GM12874 (cell line): ENCODE data around the gene FOXP1.

ENCODE experiments used
- CTCF ChIP-seq: IDR thresholded peaks from 2 replicates; pipeline ENCODE4 v1.5.1; 2011; ENCODE audit warnings: low read depth, mild to moderate bottlenecking, control low read depth, low read length, moderate library complexity; ENCODE audit not compliant: insufficient read depth

Gene FOXP1

DNA sequence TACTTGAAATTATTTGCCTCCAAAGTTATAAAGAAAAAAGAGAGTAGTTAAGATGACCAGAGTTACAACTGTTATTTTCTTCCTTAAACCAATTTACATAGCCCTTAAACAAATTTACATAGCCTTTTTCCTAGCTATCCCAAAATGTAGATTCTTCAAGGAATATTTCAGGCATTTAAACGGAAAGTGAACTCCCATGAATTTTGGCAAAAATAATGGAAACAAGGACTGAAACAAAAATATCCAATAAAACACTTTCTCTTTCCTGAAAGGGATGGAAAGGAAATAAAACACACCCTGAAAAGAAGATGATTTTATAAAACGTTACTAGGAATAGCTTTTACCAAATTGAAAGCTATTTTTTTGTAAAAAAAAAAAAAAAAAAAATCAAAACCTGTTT, 418.6 kb downstream of the FOXP1 start:
- no peak for TF ChIP-seq CTCF

DNA sequence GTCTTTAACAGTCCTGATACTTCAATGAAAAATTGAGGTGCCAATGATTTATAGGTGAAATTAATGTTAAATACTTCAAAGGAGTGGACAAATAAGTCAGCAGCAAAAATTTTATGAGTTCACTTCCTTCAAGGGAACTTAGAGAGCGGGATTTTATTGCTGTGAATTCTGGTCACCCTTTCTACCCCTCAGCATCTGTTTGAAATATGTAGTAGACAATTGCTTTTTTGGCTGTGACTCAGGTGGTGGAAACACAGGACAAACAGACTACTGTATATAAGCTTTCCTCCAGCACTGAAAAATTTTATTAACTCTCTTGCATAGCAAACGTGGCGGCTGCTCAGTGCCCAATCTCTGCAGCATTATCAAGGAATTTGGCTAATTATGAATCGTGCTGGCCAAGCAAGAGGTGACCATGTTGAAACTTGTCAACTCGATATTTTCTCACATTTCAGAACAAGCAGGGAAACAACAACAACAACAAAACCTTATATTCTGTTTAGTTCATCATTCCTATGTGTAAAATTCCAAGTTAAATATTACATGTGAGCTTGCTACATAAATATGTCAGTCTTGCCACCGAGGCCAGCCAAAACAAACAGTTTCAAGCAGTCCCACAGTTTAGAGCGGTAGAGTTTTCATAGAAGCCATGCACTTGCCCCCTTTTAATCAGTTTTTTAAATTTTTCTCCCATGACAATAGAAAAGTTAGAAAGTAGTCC, 420.2 kb downstream of the FOXP1 start:
- no peak for TF ChIP-seq CTCF

- TF ChIP-seq CTCF = no peak
These were observed 421.3 kb downstream of the FOXP1 start for GRCh38 chr3:71162221-71162620.

DNA sequence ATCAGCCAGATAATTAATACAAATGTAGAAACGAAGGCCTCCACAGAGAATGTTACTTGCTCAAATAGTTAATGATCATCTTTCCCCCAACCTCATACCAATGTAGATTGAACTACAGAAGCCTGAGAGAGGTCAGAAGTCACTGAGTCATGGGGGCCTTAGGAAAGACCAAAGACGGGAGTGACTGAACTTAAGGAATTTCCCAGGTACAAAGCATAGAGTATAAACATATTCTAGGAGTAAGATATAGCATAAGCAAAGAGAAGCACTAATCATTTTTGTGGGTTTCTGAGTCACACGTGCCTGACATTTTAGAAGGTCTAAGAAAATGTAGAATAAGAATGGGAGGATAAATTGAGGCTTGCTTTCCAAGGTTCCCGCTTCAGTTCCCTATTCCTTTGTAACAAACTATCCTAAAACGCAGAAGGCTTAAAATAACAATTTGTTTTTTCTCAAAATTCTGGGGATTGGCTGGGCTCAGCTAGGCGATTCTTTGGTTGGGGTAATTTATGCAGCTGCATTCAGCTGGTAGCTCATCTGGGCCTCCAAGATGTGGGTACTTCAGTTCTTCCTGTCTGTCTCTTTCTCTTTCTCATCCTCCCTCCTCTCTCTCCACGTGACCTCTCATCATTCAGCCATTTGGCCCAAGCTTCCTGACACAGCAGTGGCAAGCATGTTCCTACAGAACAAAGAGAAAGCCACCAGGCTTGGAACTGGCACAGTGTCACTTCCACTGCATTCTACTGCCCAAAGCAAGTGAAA, 422.6 kb downstream of the FOXP1 start:
- no peak for TF ChIP-seq CTCF

- no peak for TF ChIP-seq CTCF
These were observed 427.4 kb downstream of the FOXP1 start for GRCh38 chr3:71156062-71156665.

GRCh38 chr3:71154846-71155245, 428.7 kb downstream of the FOXP1 start:
- TF ChIP-seq CTCF = no peak

DNA sequence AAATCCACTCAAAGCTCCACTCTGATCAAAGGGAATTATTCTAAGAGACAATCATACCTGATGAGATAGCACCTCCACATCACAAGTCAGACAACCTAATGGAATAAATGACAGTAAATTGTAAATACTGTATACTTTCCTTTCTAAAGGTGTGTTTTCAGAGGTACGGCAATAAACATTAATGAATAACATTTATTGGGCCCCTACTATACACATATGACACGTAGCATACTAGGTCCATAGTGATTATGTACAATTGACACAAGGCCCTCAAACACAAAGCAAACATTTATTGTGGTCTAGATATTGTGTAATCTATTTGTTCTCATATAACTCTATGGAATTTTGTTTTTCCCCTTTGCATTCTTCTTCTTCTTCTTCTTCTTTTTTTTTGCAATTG, 429.8 kb downstream of the FOXP1 start:
- TF ChIP-seq CTCF = no peak
